ENCODE results near the gene SEMA5B.

The SEMA5B gene

GRCh38 chr3:122940628-122941086, 86.9 kb downstream of the SEMA5B start:
- no peak for DNase-seq

GRCh38 chr3:122938783-122939425, 88.7 kb downstream of the SEMA5B start:
- peak; percentile 62 for DNase-seq

GRCh38 chr3:122937745-122938144, 89.8 kb downstream of the SEMA5B start:
- DNase-seq: no peak

GRCh38 chr3:122936986-122937385, 90.6 kb downstream of the SEMA5B start:
- no peak for DNase-seq

GRCh38 chr3:122936335-122936734, 91.2 kb downstream of the SEMA5B start:
- DNase-seq: no peak

- DNase-seq: no peak
Observed at GRCh38 chr3:122934251-122934650, 93.3 kb downstream of the SEMA5B start.

- no peak for DNase-seq
Observed at GRCh38 chr3:122932251-122932967, 95.2 kb downstream of the SEMA5B start.

- DNase-seq: no peak
Observed at GRCh38 chr3:122931636-122932035, 95.9 kb downstream of the SEMA5B start.

- DNase-seq: no peak
Observed at GRCh38 chr3:122930063-122930997, 97.2 kb downstream of the SEMA5B start.

- DNase-seq: no peak
Observed at GRCh38 chr3:122929188-122930062, 98.1 kb downstream of the SEMA5B start.

- DNase-seq: no peak
Observed at GRCh38 chr3:122928396-122929187, 99.0 kb downstream of the SEMA5B start.

- no peak for DNase-seq
Observed at GRCh38 chr3:122927726-122928125, 99.8 kb downstream of the SEMA5B start.

GRCh38 chr3:122926811-122927210, 100.8 kb downstream of the SEMA5B start:
- DNase-seq: no peak

GRCh38 chr3:122926322-122926721, 101.2 kb downstream of the SEMA5B start:
- DNase-seq: no peak

GRCh38 chr3:122925756-122926155, 101.8 kb downstream of the SEMA5B start:
- DNase-seq: no peak

GRCh38 chr3:122924056-122924455, 103.5 kb downstream of the SEMA5B start:
- no peak for DNase-seq

GRCh38 chr3:122923611-122924010, 104.0 kb downstream of the SEMA5B start:
- DNase-seq: no peak

- DNase-seq: no peak
Observed at GRCh38 chr3:122921791-122922651, 105.5 kb downstream of the SEMA5B start.

GRCh38 chr3:122920986-122921385, 106.6 kb downstream of the SEMA5B start:
- no peak for DNase-seq

- DNase-seq: no peak
Observed at GRCh38 chr3:122919291-122919610, 108.3 kb downstream of the SEMA5B start.

All from CD4-positive, alpha-beta T cell treated with Interleukin-15 for 1 hour (primary cell).